GM06990 (cell line): ENCODE measurements around the gene DNAH1.

Source experiments
- DNase-seq: peaks from one replicate; pipeline ENCODE4 v3.0.0-alpha.2; 2011; ENCODE audit not compliant: insufficient read length; ENCODE audit errors: extremely low read depth
- H3K27me3 ChIP-seq: replicated peaks from 2 replicates; pipeline ENCODE4 v1.6.0; 2011; ENCODE audit warnings: low read length; ENCODE audit not compliant: control insufficient read depth, insufficient read depth
- H3K36me3 ChIP-seq: 2 replicates; pipeline ENCODE4 v1.5.1; 2011; ENCODE audit warnings: low read length; ENCODE audit not compliant: control insufficient read depth, insufficient read depth
- H3K4me3 ChIP-seq: replicated peaks from 2 replicates; pipeline ENCODE4 v1.5.1; 2011; ENCODE audit warnings: low read depth, mild to moderate bottlenecking, control low read depth, low read length
- TF ChIP-seq, protein P1 (sequence below): IDR thresholded peaks from 2 replicates; pipeline ENCODE4 v1.5.1; 2011; ENCODE audit warnings: low read length, control low read depth, mild to moderate bottlenecking, inconsistent platforms; ENCODE audit not compliant: insufficient read depth, poor library complexity, severe bottlenecking

DNAH1 gene

DNA sequence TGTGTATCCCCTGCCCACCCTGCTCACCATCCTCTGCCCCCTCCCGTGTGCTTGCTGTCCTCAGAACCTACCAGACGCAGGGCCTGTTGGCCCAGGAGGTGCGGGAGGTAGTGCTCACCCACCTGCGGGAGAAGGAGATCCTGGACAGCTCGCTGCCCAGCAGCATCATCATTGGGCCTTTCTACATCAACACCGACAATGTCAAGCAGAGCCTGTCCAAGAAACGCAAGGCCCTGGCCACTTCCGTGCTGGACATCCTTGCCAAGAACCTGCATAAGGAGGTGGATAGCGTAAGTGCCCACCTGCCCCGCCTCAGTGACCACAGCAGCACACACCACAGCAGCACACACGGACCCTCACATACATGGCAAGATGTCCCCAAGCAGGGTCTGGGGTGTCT is 33.0 kb downstream of the DNAH1 start:
- no peak for DNase-seq
- Histone ChIP-seq H3K27me3 (no peaks in the 10 kb centered on the region), H3K4me3 (no peak overlapping the region), H3K36me3 (peaks cover 26% of the 10 kb centered on the region)
- TF ChIP-seq, protein P1, sequence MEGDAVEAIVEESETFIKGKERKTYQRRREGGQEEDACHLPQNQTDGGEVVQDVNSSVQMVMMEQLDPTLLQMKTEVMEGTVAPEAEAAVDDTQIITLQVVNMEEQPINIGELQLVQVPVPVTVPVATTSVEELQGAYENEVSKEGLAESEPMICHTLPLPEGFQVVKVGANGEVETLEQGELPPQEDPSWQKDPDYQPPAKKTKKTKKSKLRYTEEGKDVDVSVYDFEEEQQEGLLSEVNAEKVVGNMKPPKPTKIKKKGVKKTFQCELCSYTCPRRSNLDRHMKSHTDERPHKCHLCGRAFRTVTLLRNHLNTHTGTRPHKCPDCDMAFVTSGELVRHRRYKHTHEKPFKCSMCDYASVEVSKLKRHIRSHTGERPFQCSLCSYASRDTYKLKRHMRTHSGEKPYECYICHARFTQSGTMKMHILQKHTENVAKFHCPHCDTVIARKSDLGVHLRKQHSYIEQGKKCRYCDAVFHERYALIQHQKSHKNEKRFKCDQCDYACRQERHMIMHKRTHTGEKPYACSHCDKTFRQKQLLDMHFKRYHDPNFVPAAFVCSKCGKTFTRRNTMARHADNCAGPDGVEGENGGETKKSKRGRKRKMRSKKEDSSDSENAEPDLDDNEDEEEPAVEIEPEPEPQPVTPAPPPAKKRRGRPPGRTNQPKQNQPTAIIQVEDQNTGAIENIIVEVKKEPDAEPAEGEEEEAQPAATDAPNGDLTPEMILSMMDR, result no peak

DNA sequence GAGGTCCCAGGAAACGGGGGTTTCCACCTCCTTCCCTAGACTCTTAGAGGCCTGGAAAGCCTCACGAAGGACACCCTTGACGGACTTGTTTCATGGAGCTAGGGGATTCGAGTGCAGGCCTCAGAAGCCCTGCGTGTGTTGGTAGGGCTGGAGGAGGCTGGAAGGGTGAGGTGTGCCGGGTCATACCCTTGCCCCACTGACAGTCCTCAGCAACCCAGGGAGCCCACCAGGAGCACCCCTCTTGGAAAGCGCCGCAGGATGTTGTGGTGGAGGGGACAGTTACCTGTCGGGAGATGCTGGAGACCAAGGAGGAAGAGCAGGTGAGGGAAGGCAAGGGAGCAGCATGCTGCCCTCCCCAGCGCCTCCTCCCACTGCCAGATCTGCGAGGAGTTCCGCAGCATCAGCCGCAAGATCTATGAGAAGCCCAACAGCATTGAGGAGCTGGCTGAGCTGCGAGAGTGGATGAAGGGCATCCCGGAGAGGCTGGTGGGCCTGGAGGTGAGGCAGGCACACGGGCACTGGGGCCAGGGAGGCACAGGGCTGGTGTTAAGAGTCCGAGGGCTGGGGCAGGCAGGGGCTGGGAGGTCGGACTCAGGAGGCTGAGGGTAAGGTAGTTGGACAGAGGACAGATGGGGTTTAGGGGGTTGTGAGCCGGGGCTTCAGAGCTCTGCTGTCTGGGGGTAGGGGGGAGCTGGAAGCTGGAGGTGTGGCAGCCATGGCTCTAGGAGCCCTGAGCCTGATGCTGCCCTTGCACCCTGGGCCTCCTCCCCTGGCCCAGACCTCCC is 33.7 kb downstream of the DNAH1 start:
- peaks cover 25% of the 10 kb centered on the region for H3K36me3 ChIP-seq
- H3K27me3 ChIP-seq, result no peaks in the 10 kb centered on the region
- H3K4me3 ChIP-seq, result no peak overlapping the region
- TF ChIP-seq, protein P1, result no peak
- DNase-seq, result no peak

DNA sequence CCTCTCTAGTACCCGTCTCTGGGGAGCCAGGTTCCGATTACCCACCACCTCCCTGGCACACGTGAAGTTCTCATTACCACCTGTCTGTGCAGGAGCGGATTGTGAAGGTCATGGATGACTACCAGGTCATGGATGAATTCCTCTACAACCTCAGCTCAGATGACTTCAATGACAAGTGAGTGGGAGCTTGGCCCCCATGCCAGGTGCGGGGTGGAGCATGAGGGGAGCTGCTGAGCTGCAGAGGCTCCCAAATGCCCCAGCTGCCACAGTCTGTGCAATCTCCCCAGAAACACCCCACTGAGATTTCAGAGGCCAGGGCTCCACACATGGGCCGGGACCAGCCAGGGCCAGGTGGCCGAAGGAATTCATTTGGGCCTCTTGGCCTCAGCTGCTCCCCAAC is 34.3 kb downstream of the DNAH1 start:
- Histone ChIP-seq H3K27me3 (no peaks in the 10 kb centered on the region), H3K4me3 (no peak overlapping the region), H3K36me3 (peaks cover 25% of the 10 kb centered on the region)
- TF ChIP-seq, protein P1, result no peak
- no peak for DNase-seq

DNA sequence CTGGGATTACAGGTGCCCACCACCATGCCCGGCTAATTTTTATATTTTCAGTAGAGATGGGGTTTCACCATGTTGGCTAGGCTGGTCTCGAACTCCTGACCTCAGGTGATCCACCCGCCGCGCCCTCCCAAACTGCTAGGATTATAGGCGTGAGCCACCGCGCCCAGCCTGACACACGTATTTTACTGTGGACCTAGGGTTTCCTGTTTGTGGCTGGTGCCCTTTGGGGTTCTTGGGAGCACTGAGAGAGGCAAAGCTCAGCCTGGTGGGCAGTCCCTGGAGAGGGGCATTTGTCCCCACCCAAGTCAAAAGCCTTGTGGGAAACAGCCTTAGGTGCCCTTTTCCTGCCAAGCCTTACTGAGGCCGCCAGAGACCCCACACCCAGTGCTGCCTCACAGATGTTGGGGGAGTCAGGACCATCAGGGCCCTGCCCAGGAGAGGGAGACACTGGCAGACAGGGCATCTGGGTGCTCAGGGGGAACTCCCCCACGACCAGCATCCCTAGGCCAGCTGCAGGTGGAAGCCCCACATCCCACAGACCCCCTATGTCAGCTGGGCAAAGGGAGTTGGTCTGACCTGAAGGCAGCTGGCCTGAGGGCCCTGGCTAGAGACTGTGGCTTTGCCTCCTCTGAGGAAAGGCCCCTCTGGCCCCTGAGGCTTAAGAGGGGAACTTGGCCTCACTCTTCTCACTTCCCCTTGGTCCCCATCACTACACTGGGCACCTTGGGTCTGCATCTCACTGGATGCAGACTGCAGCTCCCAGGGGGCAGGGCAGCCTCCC is 35.1 kb downstream of the DNAH1 start:
- no peak for DNase-seq
- Histone ChIP-seq H3K4me3 (no peak overlapping the region), H3K36me3 (peaks cover 25% of the 10 kb centered on the region), H3K27me3 (no peaks in the 10 kb centered on the region)
- TF ChIP-seq, protein P1, result no peak

DNA sequence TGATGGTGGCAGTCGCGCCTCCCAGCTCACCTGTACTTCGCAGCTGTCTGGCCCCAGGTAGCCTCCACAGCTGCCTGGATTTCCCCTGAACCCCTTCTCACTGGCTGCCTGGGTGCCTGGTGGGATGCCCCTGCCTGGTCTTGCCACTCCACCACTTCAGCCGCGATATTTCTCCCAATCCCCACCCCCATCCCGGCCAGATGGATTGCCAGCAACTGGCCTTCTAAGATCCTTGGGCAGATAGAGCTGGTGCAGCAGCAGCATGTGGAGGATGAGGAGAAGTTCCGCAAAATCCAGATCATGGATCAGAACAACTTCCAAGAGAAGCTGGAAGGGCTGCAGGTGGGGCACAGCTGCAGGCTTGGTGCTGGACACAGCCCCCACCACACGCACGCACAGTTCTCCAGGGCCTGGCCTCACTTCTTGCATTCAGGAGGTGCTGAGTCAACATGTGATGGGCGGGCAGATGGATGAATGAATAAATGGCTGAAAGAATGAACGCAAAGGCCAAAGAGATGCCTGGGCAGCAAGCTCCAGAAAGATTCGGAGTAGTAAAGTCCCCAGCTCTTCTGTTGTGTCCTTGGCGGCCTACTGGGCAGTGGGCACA is 35.7 kb downstream of the DNAH1 start:
- no peak overlapping the region for H3K4me3 ChIP-seq
- no peak for DNase-seq
- H3K36me3 ChIP-seq, result peaks cover 27% of the 10 kb centered on the region
- H3K27me3 ChIP-seq, result no peaks in the 10 kb centered on the region
- TF ChIP-seq, protein P1, result no peak
